ENCODE results near the gene CCDC174. TPM values are rescaled to one million over a fixed set of nuclear protein-coding genes. Genes with fewer than 3 reads are reported as not detected.

Gene CCDC174
- total and polyA plus RNA-seq, 2 donors (not counting 1 experiment from before 2014, with no cell fraction given): 9.9 to 47.1 TPM

GRCh38 chr3:14664170-14664569 is 12.6 kb downstream of the CCDC174 start:
- peaks cover 14% of the 10 kb centered on the region for H4K20me1 ChIP-seq (ENCODE audit: control insufficient read depth, insufficient read depth, low read length, poor library complexity, severe bottlenecking)
- H3K27ac ChIP-seq (ENCODE audit: low read length in 2 of 2): no peak overlapping the region
- 92% methylated on average over 2 of the region's 3 CpGs for WGBS (ENCODE audit: insufficient coverage)
- no peaks in the 10 kb centered on the region for H3K9me3 ChIP-seq (ENCODE audit: control extremely low read depth in 1 of 3, control insufficient read depth in 2 of 3, insufficient read depth in 1 of 3, low read length in 2 of 3)
- no peak overlapping the region for H3K4me2 ChIP-seq (replicated peaks; ENCODE audit: low read depth, low read length, poor library complexity, severe bottlenecking)
- TF ChIP-seq EZH2 (IDR thresholded peaks at IDR 0.05; ENCODE audit: borderline replicate concordance, insufficient read depth, low read depth, low read length, poor library complexity, severe bottlenecking) (no peak), CTCF (IDR thresholded peaks at IDR 0.05) (no peak)
- H3K4me1 Mint-ChIP-seq: no peaks in the 10 kb centered on the region
- no peaks in the 10 kb centered on the region for H3K4me1 ChIP-seq (ENCODE audit: control insufficient read depth in 2 of 2, insufficient read depth in 2 of 2, low read length in 2 of 2)
- no peak overlapping the region for H3K4me3 ChIP-seq (ENCODE audit: control extremely low read depth in 1 of 5, extremely low read depth in 1 of 5, insufficient read depth in 1 of 5, low read depth in 2 of 5, low read length in 4 of 5)
- H3K9me3 Mint-ChIP-seq (ENCODE audit: insufficient read depth): no peaks in the 10 kb centered on the region
- H3K27me3 Mint-ChIP-seq: no peaks in the 10 kb centered on the region
- H2AFZ ChIP-seq (ENCODE audit: insufficient read depth, low read depth, low read length, poor library complexity, severe bottlenecking): no peak overlapping the region
- ATAC-seq (ENCODE audit: low read depth) (no peak), DNase-seq (no peak)
- H3K79me2 ChIP-seq (ENCODE audit: control insufficient read depth, insufficient read depth, low read length): peaks cover 5% of the 10 kb centered on the region
- H3K4me3 Mint-ChIP-seq: no peak overlapping the region
- no peaks in the 10 kb centered on the region for H3K27me3 ChIP-seq (replicated peaks in 1 of 4; ENCODE audit: control extremely low read depth in 1 of 4, control insufficient read depth in 3 of 4, insufficient read depth in 4 of 4, low read length in 3 of 4)
- peaks cover 11 to 93% of the 10 kb centered on the region in 2 experiments for H3K36me3 ChIP-seq (replicated peaks in 1 of 2; ENCODE audit: control extremely low read depth in 1 of 2, control insufficient read depth in 1 of 2, extremely low read depth in 1 of 2, insufficient read depth in 2 of 2, low read length in 1 of 2)
- intact Hi-C loops (cut with micrococcal nuclease): no loop called here
- H3K27ac Mint-ChIP-seq: no peak overlapping the region
- CTCF ChIA-PET: no interaction called here
- H3K9ac ChIP-seq (ENCODE audit: low read length): no peak overlapping the region
- POLR2A ChIA-PET: no interaction called here

- H3K9me3 ChIP-seq (ENCODE audit: control extremely low read depth in 1 of 3, control insufficient read depth in 2 of 3, insufficient read depth in 1 of 3, low read length in 2 of 3): no peaks in the 10 kb centered on the region
- H3K79me2 ChIP-seq (ENCODE audit: control insufficient read depth, insufficient read depth, low read length): no peaks in the 10 kb centered on the region
- no peaks in the 10 kb centered on the region for H4K20me1 ChIP-seq (ENCODE audit: control insufficient read depth, insufficient read depth, low read length, poor library complexity, severe bottlenecking)
- ATAC-seq (ENCODE audit: low read depth) (no peak), DNase-seq (no peak)
- intact Hi-C loops (cut with micrococcal nuclease): no loop called here
- Mint-ChIP-seq H3K4me3 (no peak overlapping the region), H3K4me1 (no peaks in the 10 kb centered on the region), H3K27ac (no peak overlapping the region), H3K27me3 (no peaks in the 10 kb centered on the region), H3K9me3 (ENCODE audit: insufficient read depth) (no peaks in the 10 kb centered on the region)
- H3K4me1 ChIP-seq (ENCODE audit: control insufficient read depth in 2 of 2, insufficient read depth in 2 of 2, low read length in 2 of 2): no peaks in the 10 kb centered on the region
- no peaks in the 10 kb centered on the region for H3K27me3 ChIP-seq (replicated peaks in 1 of 4; ENCODE audit: control extremely low read depth in 1 of 4, control insufficient read depth in 3 of 4, insufficient read depth in 4 of 4, low read length in 3 of 4)
- H3K4me3 ChIP-seq (ENCODE audit: control extremely low read depth in 1 of 5, extremely low read depth in 1 of 5, insufficient read depth in 1 of 5, low read depth in 2 of 5, low read length in 4 of 5): no peak overlapping the region
- H2AFZ ChIP-seq (ENCODE audit: insufficient read depth, low read depth, low read length, poor library complexity, severe bottlenecking): no peak overlapping the region
- 83% methylated on average over 1 of the region's 4 CpGs for WGBS (ENCODE audit: insufficient coverage)
- H3K36me3 ChIP-seq (replicated peaks in 1 of 2; ENCODE audit: control extremely low read depth in 1 of 2, control insufficient read depth in 1 of 2, extremely low read depth in 1 of 2, insufficient read depth in 2 of 2, low read length in 1 of 2): peaks cover 5 to 51% of the 10 kb centered on the region in 2 experiments
- ChIA-PET CTCF (interaction anchor here (6.0 kb wide), 1 partner anchor 248 kb away, joined by 35 read pairs; no protein-coding TSS in a partner anchor), POLR2A (no interaction called here)
- no peak overlapping the region for H3K27ac ChIP-seq (ENCODE audit: low read length in 2 of 2)
- no peak for TF ChIP-seq CTCF (IDR thresholded peaks at IDR 0.05)
- no peak for TF ChIP-seq EZH2 (IDR thresholded peaks at IDR 0.05; ENCODE audit: borderline replicate concordance, insufficient read depth, low read depth, low read length, poor library complexity, severe bottlenecking)
- H3K4me2 ChIP-seq (replicated peaks; ENCODE audit: low read depth, low read length, poor library complexity, severe bottlenecking): no peak overlapping the region
- H3K9ac ChIP-seq (ENCODE audit: low read length): no peak overlapping the region
Observed at GRCh38 chr3:14672588-14672987, 21.0 kb downstream of the CCDC174 start.

Measured in B cell (primary cell).